Keratinocyte (primary cell): ENCODE data around the gene RMND5B.

Experiments used
- CTCF ChIP-seq, 3 experiments: IDR thresholded peaks in 1 of 3; conservative IDR thresholded peaks in 1 of 3; optimal IDR thresholded peaks in 1 of 3; 2 replicates in 2 of 3; 3 replicates in 1 of 3; pipeline versions ENCODE3 to v1.5.1; 2011; ENCODE audit warnings: low read length in 3 of 3, mild to moderate bottlenecking in 3 of 3, moderate library complexity in 2 of 3, control low read depth in 1 of 3, inconsistent platforms in 1 of 3; ENCODE audit not compliant: insufficient read depth in 2 of 3; ENCODE audit errors: extremely low read depth in 1 of 3
- EZH2 ChIP-seq: IDR thresholded peaks from one replicate; pipeline ENCODE4 v1.6.1; 2012; ENCODE audit warnings: inconsistent platforms, mild to moderate bottlenecking, low read length, moderate library complexity

- TF ChIP-seq CTCF (optimal IDR thresholded peaks at IDR 0.05 in 1 of 3, IDR thresholded peaks at IDR 0.05 in 1 of 3, conservative IDR thresholded peaks at IDR 0.05 in 1 of 3; ENCODE audit: extremely low read depth in 1 of 3, insufficient read depth in 2 of 3, low read length in 3 of 3) (no peak), EZH2 (no peak)
Measured at GRCh38 chr5:178119915-178120606, 10.8 kb upstream of the RMND5B start.
